NB4 (cell line): ENCODE results near the gene GARNL3.

Experiments used
- CTCF ChIP-seq: IDR thresholded peaks from one replicate; pipeline ENCODE4 v1.5.1; 2012; ENCODE audit warnings: low read depth, low read length
- MYC ChIP-seq: IDR thresholded peaks from 2 replicates; pipeline ENCODE4 v1.6.1; 2011; ENCODE audit warnings: low read depth, low read length
- POLR2A ChIP-seq: IDR thresholded peaks from 2 replicates; pipeline ENCODE4 v1.6.1; 2011; ENCODE audit warnings: mild to moderate bottlenecking; ENCODE audit not compliant: insufficient read length; ENCODE audit errors: extremely low read depth
- TF ChIP-seq, protein P1 (sequence below): IDR thresholded peaks from 2 replicates; pipeline ENCODE4 v1.6.1; 2011; ENCODE audit warnings: low read depth, low read length

GRCh38 chr9:127362829-127363228, 98.3 kb downstream of the GARNL3 start:
- TF ChIP-seq CTCF (no peak), POLR2A (no peak), MYC (no peak)
- TF ChIP-seq, protein P1, sequence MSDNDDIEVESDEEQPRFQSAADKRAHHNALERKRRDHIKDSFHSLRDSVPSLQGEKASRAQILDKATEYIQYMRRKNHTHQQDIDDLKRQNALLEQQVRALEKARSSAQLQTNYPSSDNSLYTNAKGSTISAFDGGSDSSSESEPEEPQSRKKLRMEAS, result no peak
